Stomach (tissue), 9 donors: ENCODE data around the gene ARAF. TPM values are rescaled to one million over a fixed set of nuclear protein-coding genes. Genes with fewer than 3 reads are reported as not detected.

Experiments
- DNase-seq, 2 donors: peaks; one replicate each; pipeline versions ENCODE4 v3.0.0 to v3.0.0-alpha.2; 2013 to 2019
- H3K27ac ChIP-seq, 5 donors: fragments of 200-600 bp in 4 of 5; sonication (generic) in 4 of 5; one replicate each; pipeline ENCODE4 v1.5.1; 2013 to 2019; ENCODE audit warnings: mild to moderate bottlenecking in 1 of 5, moderate library complexity in 1 of 5
- H3K27me3 ChIP-seq, 3 donors: fragments of 200-600 bp; sonication (generic); one replicate each; pipeline ENCODE4 v1.5.1; 2017 to 2019; ENCODE audit warnings: mixed run types in 1 of 3
- H3K36me3 ChIP-seq, 4 donors: fragments of 200-600 bp; sonication (generic); 1 replicate in 3 of 4; 2 replicates in 1 of 4; pipeline ENCODE4 v1.5.1; 2016 to 2019
- H3K4me1 ChIP-seq, 4 donors: fragments of 200-600 bp; sonication (generic); one replicate each; pipeline ENCODE4 v1.5.1; 2016 to 2019
- H3K4me3 ChIP-seq, 4 donors: fragments of 200-600 bp; sonication (generic) in 3 of 4; one replicate each; pipeline ENCODE4 v1.5.1; 2016 to 2019; ENCODE audit warnings: mild to moderate bottlenecking in 1 of 4
- H3K9me3 ChIP-seq, 4 donors: fragments of 200-600 bp; sonication (generic); one replicate each; pipeline ENCODE4 v1.5.1; 2016 to 2019
- CTCF ChIP-seq, 7 experiments: fragments of 450-650 bp in 4 of 7; fragments of 200-600 bp in 3 of 7; sonication (generic) in 3 of 7; IDR thresholded peaks; one replicate each; pipeline ENCODE4 v1.5.1; 2016 to 2019; ENCODE audit warnings: antibody characterized with exemption in 7 of 7, control low read depth in 2 of 7, mild to moderate bottlenecking in 1 of 7
- EP300 ChIP-seq: sonication (generic); formaldehyde crosslinking; IDR thresholded peaks from one replicate; pipeline ENCODE4 v1.6.1; 2017; ENCODE audit warnings: antibody characterized with exemption
- POLR2A ChIP-seq, 4 donors: fragments of 450-650 bp; IDR thresholded peaks; one replicate each; pipeline ENCODE4 v1.6.1; 2016; ENCODE audit warnings: antibody characterized with exemption in 4 of 4, control low read depth in 2 of 4, mild to moderate bottlenecking in 1 of 4, moderate library complexity in 1 of 4
- POLR2AphosphoS5 ChIP-seq, 3 donors: sonication (generic); formaldehyde crosslinking; IDR thresholded peaks; one replicate each; pipeline ENCODE4 v1.6.1; 2016; ENCODE audit warnings: antibody characterized with exemption in 3 of 3
- WGBS, 5 donors: extraction: QIAGEN DNeasy Blood & Tissue Kit in 3 of 5; methylation state at CpG; one replicate each; pipeline versions ENCODE4 v1.1.5 to v1.1.7; 2013 to 2018; 5-methylcytosine and 5-hydroxymethylcytosine counted together
- intact Hi-C: fragments of 100-400 bp; cut with DNase I; formaldehyde crosslinking; loops from one replicate; pipeline ENCODE4 v1.15.1; 2023; ENCODE audit warnings: low total_unique reads
- polyA plus RNA-seq, 3 donors: library from polyadenylated mRNA; stranded (reverse); fragments of 200-250 nt; gene quantifications; one replicate each; pipeline ENCODE4 v1.2.3, GENCODE V29; 2013
- small RNA-seq, 4 donors: library from RNA; depleted of rRNA; stranded (forward); fragments of <200 nt; gene quantifications; one replicate each; pipeline ENCODE3, GENCODE V24; 2016
- total RNA-seq, 5 donors: library from RNA; depleted of rRNA; stranded (reverse); fragments of >200 nt; gene quantifications; one replicate each; pipeline versions ENCODE4 v1.1.0 to v1.2.3, GENCODE V29; 2014 to 2016
- donor health status: healthy with polysubstance abuse.
- donor health status: Bipolar disorder and iron deficiency.
- donor health status: healthy.

ARAF gene
- total and polyA plus RNA-seq, 8 donors = 19.6 to 142 (median 48.8) TPM

- peak overlapping the region in 3 of 4 donors; percentile 30 to 43 (median 39) for H3K4me3 ChIP-seq
- no peaks in the 10 kb centered on the region for H3K36me3 ChIP-seq
- TF ChIP-seq POLR2A (IDR thresholded peaks at IDR 0.05) = no peak
- no peak for TF ChIP-seq POLR2AphosphoS5 (IDR thresholded peaks at IDR 0.05)
- no peak for TF ChIP-seq CTCF (IDR thresholded peaks at IDR 0.05)
- TF ChIP-seq EP300 = no peak
- intact Hi-C loops = no loop called here
- DNase-seq = no peak
- H3K9me3 ChIP-seq = no peaks in the 10 kb centered on the region
- no peak overlapping the region for H3K27ac ChIP-seq
- WGBS, 5 donors = 36 to 68% (median 54%) methylated on average over 11 to 32 of the region's 32 CpGs
- peaks cover 0 to 18% (median 13%) of the 10 kb centered on the region in 3 donors for H3K27me3 ChIP-seq
- H3K4me1 ChIP-seq = peaks cover 0 to 13% (median 11%) of the 10 kb centered on the region in 4 donors
Measured at GRCh38 chrX:47618923-47619485, 58.0 kb downstream of the ARAF start.

- 3 to 60% (median 6%) methylated on average over 26 to 76 of the region's 88 CpGs for WGBS, 5 donors
- TF ChIP-seq CTCF (IDR thresholded peaks at IDR 0.05) (peak in 3 of 7 experiments; percentile 18 to 26 (median 22)), EP300 (no peak), POLR2AphosphoS5 (IDR thresholded peaks at IDR 0.05) (peak in 1 of 3 donors; percentile 58)
- peak; percentile 76 to 95 for DNase-seq
Measured at GRCh38 chrX:47619486-47620302, 58.7 kb downstream of the ARAF start, which contains the start of gene SYN1. SYN1 (minus strand) TSS chrX:47619857; CDS start chrX:47619728, 129 bp downstream.

GRCh38 chrX:47620303-47620685, 59.3 kb downstream of the ARAF start:
- 39 to 62% (median 49%) methylated on average over 7 to 9 of the region's 9 CpGs for WGBS, 5 donors
- no peak overlapping the region for H3K27ac ChIP-seq
- H3K4me3 ChIP-seq = no peak overlapping the region
- no peaks in the 10 kb centered on the region for H3K9me3 ChIP-seq
- H3K36me3 ChIP-seq = no peaks in the 10 kb centered on the region
- peaks cover 0 to 22% (median 12%) of the 10 kb centered on the region in 3 donors for H3K27me3 ChIP-seq
- intact Hi-C loops = no loop called here
- peaks cover 0 to 14% (median 12%) of the 10 kb centered on the region in 4 donors for H3K4me1 ChIP-seq
- TF ChIP-seq POLR2AphosphoS5 (IDR thresholded peaks at IDR 0.05) (no peak), CTCF (IDR thresholded peaks at IDR 0.05) (no peak), EP300 (no peak), POLR2A (IDR thresholded peaks at IDR 0.05) (no peak)
- DNase-seq = no peak

More at GRCh38 chrX:47619486-47620302, 58.7 kb downstream of the ARAF start, which contains the start of gene SYN1:
- H3K4me3 ChIP-seq = peak within 1 kb of the TSS; percentile 28 to 43 (median 34)
- H3K27ac ChIP-seq = peak within 1 kb of the TSS in 1 of 5 donors; percentile 1
- H3K4me1 ChIP-seq = peaks cover 0 to 14% (median 12%) of the 10 kb centered on the region in 4 donors
- peaks cover 0 to 22% (median 12%) of the 10 kb centered on the region in 3 donors for H3K27me3 ChIP-seq
- no peaks in the 10 kb centered on the region for H3K9me3 ChIP-seq
- no peaks in the 10 kb centered on the region for H3K36me3 ChIP-seq
- intact Hi-C loops = no loop called here

Small RNAs within 50 kb of the gene (small RNA-seq; reads per million reads assigned to genes)
- gene MIR4769 = 0 reads per million in 4 donors

Other genes starting within 250 kb of the ARAF start
- under 1 TPM in 1 of 5 donors, not detected in 4; 0.18 TPM for gene ZNF157, start 190.6 kb upstream of the ARAF start, total RNA-seq
- gene ZNF157, start 190.6 kb upstream of the ARAF start, polyA plus RNA-seq = under 1 TPM in 1 of 3 donors, not detected in 2; 0.15 TPM
- gene ZNF41, start 78.0 kb upstream of the ARAF start, total RNA-seq = 10 to 100 TPM in 1 of 5 donors, 1 to 10 TPM in 4; 1.2 to 13.4 (median 6.4) TPM
- gene ZNF41, start 78.0 kb upstream of the ARAF start, polyA plus RNA-seq = 1 to 10 TPM; 1.8 to 3.7 (median 2.4) TPM
- gene TIMP1, start 21.2 kb downstream of the ARAF start, total RNA-seq = 100 to 1,000 TPM in 1 of 5 donors, 10 to 100 TPM in 4; 40.0 to 159 (median 93.3) TPM
- gene TIMP1, start 21.2 kb downstream of the ARAF start, polyA plus RNA-seq = 100 to 1,000 TPM in 2 of 3 donors, 10 to 100 TPM in 1; 86.0 to 237 (median 103) TPM
- gene SYN1, start 58.7 kb downstream of the ARAF start, total RNA-seq = 1 to 10 TPM in 1 of 5 donors, not detected in 4; 1.5 TPM
- 1 to 10 TPM in 1 of 3 donors, under 1 TPM in 1, not detected in 1; 0.45 to 1.7 TPM for gene SYN1, start 58.7 kb downstream of the ARAF start, polyA plus RNA-seq
- 1 to 10 TPM in 2 of 5 donors, not detected in 3; 1.2 to 3.3 TPM for gene CFP, start 68.7 kb downstream of the ARAF start, total RNA-seq
- 1 to 10 TPM; 1.4 to 3.4 (median 3.1) TPM for gene CFP, start 68.7 kb downstream of the ARAF start, polyA plus RNA-seq
- 10 to 100 TPM in 3 of 5 donors, 1 to 10 TPM in 2; 6.8 to 27.2 (median 17.7) TPM for gene ELK1, start 89.4 kb downstream of the ARAF start, total RNA-seq
- 10 to 100 TPM in 2 of 3 donors, 1 to 10 TPM in 1; 8.8 to 18.0 (median 15.3) TPM for gene ELK1, start 89.4 kb downstream of the ARAF start, polyA plus RNA-seq
- gene UXT, start 98.0 kb downstream of the ARAF start, total RNA-seq = 100 to 1,000 TPM in 1 of 5 donors, 10 to 100 TPM in 3, 1 to 10 TPM in 1; 2.9 to 108 (median 70.5) TPM
- gene UXT, start 98.0 kb downstream of the ARAF start, polyA plus RNA-seq = 100 to 1,000 TPM; 176 to 320 (median 203) TPM